Esophagus squamous epithelium (tissue), 4 donors: ENCODE measurements around the gene BUD13.

Source experiments
- POLR2A ChIP-seq, 4 donors: fragments of 450-650 bp; IDR thresholded peaks; one replicate each; pipeline ENCODE4 v1.6.1; 2017; ENCODE audit warnings: antibody characterized with exemption in 4 of 4, mild to moderate bottlenecking in 4 of 4, moderate library complexity in 3 of 4
- TF ChIP-seq, protein P1 (sequence below), 6 experiments: fragments of 450-650 bp in 4 of 6; fragments of 200-600 bp in 2 of 6; sonication (generic) in 2 of 6; IDR thresholded peaks; one replicate each; pipeline ENCODE4 v1.5.1; 2016 to 2019; ENCODE audit warnings: antibody characterized with exemption in 6 of 6, mild to moderate bottlenecking in 4 of 6, moderate library complexity in 4 of 6

DNA sequence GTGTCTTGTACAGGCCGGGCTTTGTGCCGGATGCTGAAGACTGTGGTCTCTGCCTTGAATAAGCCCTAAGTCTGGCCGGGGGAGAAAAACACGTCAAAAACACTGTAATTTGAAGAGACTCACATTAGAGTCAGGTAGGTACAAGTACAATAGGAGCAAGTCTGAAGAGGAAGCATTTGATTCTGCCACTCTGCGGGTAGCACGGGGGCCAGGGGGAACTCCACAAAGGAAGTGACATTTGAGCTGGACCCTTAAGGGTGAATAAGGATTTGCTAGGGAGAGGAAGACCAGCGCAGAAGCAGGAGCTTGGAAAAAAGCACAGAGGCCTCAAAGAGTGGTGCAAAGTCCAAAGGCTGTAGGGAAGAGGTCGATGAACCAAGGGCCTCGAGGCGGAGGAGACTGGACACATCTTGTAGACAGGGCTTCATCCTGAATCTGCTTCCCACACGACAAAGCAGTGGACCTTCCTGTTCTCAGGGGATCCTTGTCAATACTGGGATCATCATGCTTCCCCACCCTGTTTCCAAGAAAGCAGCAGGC is 38.7 kb downstream of the BUD13 start:
- TF ChIP-seq, protein P1, sequence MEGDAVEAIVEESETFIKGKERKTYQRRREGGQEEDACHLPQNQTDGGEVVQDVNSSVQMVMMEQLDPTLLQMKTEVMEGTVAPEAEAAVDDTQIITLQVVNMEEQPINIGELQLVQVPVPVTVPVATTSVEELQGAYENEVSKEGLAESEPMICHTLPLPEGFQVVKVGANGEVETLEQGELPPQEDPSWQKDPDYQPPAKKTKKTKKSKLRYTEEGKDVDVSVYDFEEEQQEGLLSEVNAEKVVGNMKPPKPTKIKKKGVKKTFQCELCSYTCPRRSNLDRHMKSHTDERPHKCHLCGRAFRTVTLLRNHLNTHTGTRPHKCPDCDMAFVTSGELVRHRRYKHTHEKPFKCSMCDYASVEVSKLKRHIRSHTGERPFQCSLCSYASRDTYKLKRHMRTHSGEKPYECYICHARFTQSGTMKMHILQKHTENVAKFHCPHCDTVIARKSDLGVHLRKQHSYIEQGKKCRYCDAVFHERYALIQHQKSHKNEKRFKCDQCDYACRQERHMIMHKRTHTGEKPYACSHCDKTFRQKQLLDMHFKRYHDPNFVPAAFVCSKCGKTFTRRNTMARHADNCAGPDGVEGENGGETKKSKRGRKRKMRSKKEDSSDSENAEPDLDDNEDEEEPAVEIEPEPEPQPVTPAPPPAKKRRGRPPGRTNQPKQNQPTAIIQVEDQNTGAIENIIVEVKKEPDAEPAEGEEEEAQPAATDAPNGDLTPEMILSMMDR (IDR thresholded peaks at IDR 0.05): no peak
- no peak for TF ChIP-seq POLR2A (IDR thresholded peaks at IDR 0.05)
